HG03060 (cell line): ENCODE results near the gene ATAT1.

Source experiments
- ATAC-seq: cut with Tn5 transposase; IDR thresholded peaks from one replicate; pipeline ENCODE4 v1.9.1; 2021; ENCODE audit warnings: low read depth, moderate number of reproducible peaks; ENCODE audit not compliant: unreplicated experiment

Gene ATAT1

GRCh38 chr6:30682143-30683117 is 55.8 kb downstream of the ATAT1 start:
- ATAC-seq = no peak

- ATAC-seq = no peak
These were observed 56.7 kb downstream of the ATAT1 start for GRCh38 chr6:30683183-30683979.

GRCh38 chr6:30683980-30684338 is 57.3 kb downstream of the ATAT1 start:
- ATAC-seq = no peak

- no peak for ATAC-seq
These were observed 57.9 kb downstream of the ATAT1 start for GRCh38 chr6:30684386-30685156.

- no peak for ATAC-seq
These were observed 58.7 kb downstream of the ATAT1 start for GRCh38 chr6:30685157-30686008.

GRCh38 chr6:30686009-30686907 is 59.6 kb downstream of the ATAT1 start, which contains the start of gene PPP1R18:
PPP1R18 (minus strand) TSS chr6:30686645; CDS start chr6:30686018, 627 bp downstream.
- ATAC-seq = no peak

GRCh38 chr6:30686908-30687658 is 60.4 kb downstream of the ATAT1 start:
- no peak for ATAC-seq

GRCh38 chr6:30687659-30688431 is 61.2 kb downstream of the ATAT1 start:
- no peak for ATAC-seq

GRCh38 chr6:30688569-30688968 is 61.9 kb downstream of the ATAT1 start:
- no peak for ATAC-seq

- ATAC-seq = no peak
These were observed 62.6 kb downstream of the ATAT1 start for GRCh38 chr6:30689022-30689865.

GRCh38 chr6:30689985-30690384 is 63.3 kb downstream of the ATAT1 start:
- ATAC-seq = no peak

- ATAC-seq = no peak
These were observed 63.9 kb downstream of the ATAT1 start, which contains the start of gene NRM for GRCh38 chr6:30690403-30691207. NRM (minus strand) TSS chr6:30690984; CDS start chr6:30690974, 10 bp downstream.

GRCh38 chr6:30691208-30691847 is 64.7 kb downstream of the ATAT1 start:
- ATAC-seq = no peak
